HepG2 (cell line): ENCODE data around the gene WNT3. TPM values are rescaled to one million over a fixed set of nuclear protein-coding genes. Genes with fewer than 3 reads are reported as not detected.

Experiments
- KLF6 ChIP-seq: IDR thresholded peaks from 2 replicates; pipeline ENCODE4 v1.8.0; 2016; ENCODE audit warnings: missing biosample characterization, missing genetic modification reagents
- PPARG ChIP-seq: conservative IDR thresholded peaks from 2 replicates; pipeline ENCODE4 v1.6.1; 2016; ENCODE audit warnings: missing biosample characterization, missing genetic modification reagents
- PTBP1 ChIP-seq: fragments of 200-400 bp; formaldehyde crosslinking; IDR thresholded peaks from 2 replicates; pipeline ENCODE4 v1.6.1; 2018; ENCODE audit warnings: low read length, low read depth; ENCODE audit not compliant: poor library complexity, severe bottlenecking
- REST ChIP-seq, 2 experiments: IDR thresholded peaks; 2 replicates each; pipeline ENCODE4 v1.6.1; 2011 to 2012; ENCODE audit warnings: low read length in 2 of 2, borderline replicate concordance in 1 of 2, low read depth in 1 of 2, mild to moderate bottlenecking in 1 of 2, moderate library complexity in 1 of 2
- SALL1 ChIP-seq: sonication (generic); formaldehyde crosslinking; IDR thresholded peaks from 2 replicates; pipeline ENCODE4 v1.8.0; 2022; ENCODE audit warnings: mild to moderate bottlenecking, missing genetic modification reagents
- YEATS2 ChIP-seq: sonication (generic); formaldehyde crosslinking; IDR thresholded peaks from 2 replicates; pipeline ENCODE4 v1.4.0; 2020; ENCODE audit warnings: missing genetic modification reagents, borderline replicate concordance
- ZBTB37 ChIP-seq: sonication (generic); formaldehyde crosslinking; IDR thresholded peaks from 2 replicates; pipeline ENCODE4 v1.4.0; 2020; ENCODE audit warnings: mild to moderate bottlenecking, missing genetic modification reagents
- ZMYM2 ChIP-seq: sonication (generic); formaldehyde crosslinking; IDR thresholded peaks from 2 replicates; pipeline ENCODE4 v1.8.0; 2022; ENCODE audit warnings: mild to moderate bottlenecking, missing genetic modification reagents
- ZNF441 ChIP-seq: sonication (generic); formaldehyde crosslinking; IDR thresholded peaks from 2 replicates; pipeline ENCODE4 v1.7.0; 2021; ENCODE audit warnings: missing genetic modification reagents, borderline replicate concordance
- ZNF83 ChIP-seq: sonication (generic); formaldehyde crosslinking; IDR thresholded peaks from 2 replicates; pipeline ENCODE4 v1.4.0; 2020; ENCODE audit warnings: missing genetic modification reagents, mild to moderate bottlenecking, borderline replicate concordance
- polyA plus RNA-seq, 8 experiments: library from polyadenylated mRNA; depleted of rRNA in 3 of 8; stranded (reverse) in 7 of 8; unstranded in 1 of 8; fragments of >200 nt; fragmentation: Illumina TruSeq in 4 of 8; extraction: Trizol in 4 of 8; gene quantifications; 2 replicates each; pipeline versions ENCODE4 v1.2.1 to v1.2.3, GENCODE V29; 2011 to 2016; ENCODE audit warnings: low read depth in 4 of 8, missing spikeins in 1 of 8, mixed read lengths in 1 of 8; ENCODE audit not compliant: insufficient read depth in 1 of 8
- total RNA-seq, 5 experiments: library from RNA; depleted of rRNA; stranded (reverse); fragments of >200 nt; fragmentation: Illumina TruSeq; extraction: Trizol; gene quantifications; 2 replicates each; pipeline ENCODE4 v1.2.3, GENCODE V29; 2016; ENCODE audit warnings: low read depth in 1 of 5

WNT3 gene
- total and polyA plus RNA-seq, 2 of the 13 experiments (the other 11 are each of a cell fraction or from before 2014, with no cell fraction given): 8.5 to 10.3 TPM

GRCh38 chr17:46741122-46741730, 77.3 kb downstream of the WNT3 start (continued):
- no peak for TF ChIP-seq ZBTB37 (CRISPR knock-in tag)
- no peak for TF ChIP-seq PPARG (CRISPR knock-in tag)
- no peak for TF ChIP-seq ZNF441 (CRISPR knock-in tag)
- TF ChIP-seq ZNF83 (CRISPR knock-in tag): no peak
- no peak for TF ChIP-seq YEATS2 (CRISPR knock-in tag)
- TF ChIP-seq SALL1: no peak
- no peak for TF ChIP-seq REST (IDR thresholded peaks at IDR 0.05; ENCODE audit: borderline replicate concordance in 1 of 2, low read depth in 1 of 2, low read length in 2 of 2)
- no peak for TF ChIP-seq PTBP1
- TF ChIP-seq KLF6 (CRISPR knock-in tag): no peak
- TF ChIP-seq ZMYM2: no peak
- TF ChIP-seq, all 625 proteins: peak for 0
